GM18505 (cell line): ENCODE results near the gene SUSD4.

ENCODE experiments used
- ATAC-seq: cut with Tn5 transposase; IDR thresholded peaks from one replicate; pipeline ENCODE4 v1.9.1; 2021; ENCODE audit not compliant: unreplicated experiment
- POLR2A ChIP-seq: IDR thresholded peaks from 4 replicates; pipeline ENCODE4 v1.6.1; 2011; ENCODE audit warnings: borderline replicate concordance; ENCODE audit not compliant: insufficient read depth, insufficient read length; ENCODE audit errors: extremely low read depth

The SUSD4 gene

DNA sequence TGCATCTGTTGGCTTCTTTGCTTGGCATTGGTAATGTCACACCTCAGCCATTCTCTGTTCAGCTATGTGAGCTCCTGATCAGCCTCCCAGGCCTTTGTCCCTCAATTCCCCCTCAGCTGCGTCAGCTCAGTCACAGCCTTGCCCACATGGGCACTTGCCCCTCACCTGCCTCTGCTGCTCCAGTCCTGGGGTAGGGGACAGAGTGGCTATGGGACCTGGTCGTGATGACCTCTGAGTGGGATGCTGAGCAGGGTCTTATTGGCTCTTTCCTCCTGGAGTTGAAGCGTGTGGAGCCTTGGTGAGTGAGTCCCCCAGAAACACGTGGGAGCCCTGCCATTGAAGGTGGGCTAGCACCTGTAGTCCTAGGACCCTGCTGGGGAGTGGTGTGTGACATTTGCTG lies 159.6 kb downstream of the SUSD4 start:
- no peak for TF ChIP-seq POLR2A
- ATAC-seq, result no peak

DNA sequence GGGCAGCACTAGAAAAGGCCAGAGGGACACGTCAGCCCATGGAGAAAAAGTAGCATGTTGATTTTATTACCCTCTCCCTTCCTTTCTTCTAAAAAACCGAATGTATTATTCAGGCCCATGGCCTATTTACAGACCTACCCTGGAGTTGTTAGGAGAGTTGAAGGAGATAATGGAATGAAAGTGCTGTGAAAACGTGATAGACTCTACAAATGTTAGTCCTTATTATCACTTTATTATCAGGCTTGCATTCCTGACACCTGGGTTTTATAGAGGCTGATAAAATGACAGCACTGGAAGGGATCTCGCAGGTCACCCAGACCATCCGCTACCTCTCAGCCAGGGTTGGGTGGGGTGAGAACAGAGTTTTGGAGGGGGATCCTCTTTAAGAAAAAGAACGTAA lies 160.3 kb downstream of the SUSD4 start:
- TF ChIP-seq POLR2A, result no peak
- no peak for ATAC-seq

DNA sequence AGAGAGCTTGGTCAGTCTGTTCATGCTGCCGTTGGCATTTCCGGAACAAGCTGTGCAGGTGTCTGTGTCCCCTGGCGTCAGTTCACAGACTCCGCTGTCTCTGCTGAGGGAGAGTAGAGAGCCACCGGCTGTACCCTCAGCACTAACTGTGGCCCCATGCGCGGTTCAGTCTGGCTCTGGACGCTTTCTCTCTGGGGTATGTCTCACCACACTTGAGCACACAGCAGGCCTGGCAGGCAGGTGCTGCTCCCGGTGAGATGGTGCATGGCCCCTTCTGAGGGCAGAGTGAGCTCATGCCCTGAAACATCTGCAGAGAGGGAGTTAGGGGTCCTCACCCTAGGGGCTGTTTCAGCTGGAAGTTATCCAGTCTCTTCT lies 161.0 kb downstream of the SUSD4 start:
- TF ChIP-seq POLR2A, result no peak
- no peak for ATAC-seq

DNA sequence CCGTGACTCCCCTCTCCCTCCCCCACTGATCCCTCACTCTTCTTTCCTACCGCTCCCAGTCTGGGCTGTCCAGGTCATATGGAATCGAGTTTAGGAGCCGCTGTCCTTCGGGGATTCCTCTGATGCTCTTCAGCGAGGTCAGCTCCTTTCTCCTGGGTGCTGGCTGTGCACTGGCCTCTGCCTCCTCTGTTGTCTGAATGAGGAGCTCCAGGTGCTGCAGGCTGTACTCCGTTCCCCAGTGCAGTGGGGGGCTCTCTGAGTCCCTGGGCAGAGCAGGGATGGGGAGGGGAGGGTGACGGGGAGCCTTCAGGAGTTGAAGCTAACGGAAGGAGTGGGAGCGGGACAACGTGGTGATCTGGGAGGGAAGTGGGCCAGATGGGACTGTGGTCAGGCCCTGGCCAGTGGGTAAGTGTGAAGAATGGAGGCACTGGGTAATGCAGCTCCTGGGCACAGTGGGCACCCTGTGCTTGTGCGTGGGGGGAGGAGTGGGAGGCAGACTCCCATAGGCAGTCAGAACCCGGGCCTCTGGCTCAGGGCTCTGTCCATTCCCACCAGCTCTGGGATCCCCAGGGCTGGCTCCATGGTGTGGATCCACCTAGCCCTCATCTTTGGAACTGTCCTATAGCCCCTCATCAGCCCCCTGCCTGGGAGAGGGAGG lies 161.5 kb downstream of the SUSD4 start:
- no peak for ATAC-seq
- no peak for TF ChIP-seq POLR2A

DNA sequence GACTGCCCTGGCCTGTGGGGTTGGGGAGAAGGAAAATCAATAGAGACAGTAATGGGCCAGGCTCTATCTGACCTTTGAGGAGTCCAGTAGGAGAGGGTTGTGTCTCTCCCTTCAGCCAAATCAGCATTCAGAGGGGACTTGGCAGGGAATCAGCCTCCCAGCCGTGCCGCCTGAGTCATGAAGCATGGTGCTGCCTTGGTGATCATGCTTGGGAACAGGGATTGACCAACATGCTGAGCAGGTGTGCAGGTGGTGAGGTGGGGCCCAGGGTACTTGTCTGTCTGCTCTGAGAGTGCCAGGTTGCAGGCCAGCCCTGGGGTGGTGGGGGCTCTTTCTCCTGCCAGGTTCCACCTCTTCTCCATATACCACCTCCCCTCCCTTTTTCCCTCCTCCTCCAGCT lies 162.0 kb downstream of the SUSD4 start:
- no peak for TF ChIP-seq POLR2A
- ATAC-seq, result no peak

DNA sequence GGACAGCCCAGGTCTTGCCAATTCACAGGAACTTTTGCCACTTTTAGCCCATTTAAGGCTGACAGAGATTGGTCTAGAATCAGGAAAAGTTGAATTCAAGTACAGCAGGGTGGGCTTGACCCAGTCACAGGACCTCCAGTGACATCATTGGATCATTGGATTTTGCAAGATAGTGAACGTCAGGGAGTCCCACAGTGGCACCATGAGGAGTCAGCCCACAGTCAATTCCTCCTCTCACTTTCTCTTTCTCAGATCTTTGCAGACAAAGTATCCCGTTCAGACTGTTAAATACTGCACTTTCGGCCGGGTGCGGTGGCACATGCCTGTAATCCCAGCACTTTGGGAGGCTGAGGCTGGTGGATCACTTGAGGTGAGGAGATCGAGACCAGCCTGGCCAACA lies 163.1 kb downstream of the SUSD4 start:
- ATAC-seq, result no peak
- no peak for TF ChIP-seq POLR2A

DNA sequence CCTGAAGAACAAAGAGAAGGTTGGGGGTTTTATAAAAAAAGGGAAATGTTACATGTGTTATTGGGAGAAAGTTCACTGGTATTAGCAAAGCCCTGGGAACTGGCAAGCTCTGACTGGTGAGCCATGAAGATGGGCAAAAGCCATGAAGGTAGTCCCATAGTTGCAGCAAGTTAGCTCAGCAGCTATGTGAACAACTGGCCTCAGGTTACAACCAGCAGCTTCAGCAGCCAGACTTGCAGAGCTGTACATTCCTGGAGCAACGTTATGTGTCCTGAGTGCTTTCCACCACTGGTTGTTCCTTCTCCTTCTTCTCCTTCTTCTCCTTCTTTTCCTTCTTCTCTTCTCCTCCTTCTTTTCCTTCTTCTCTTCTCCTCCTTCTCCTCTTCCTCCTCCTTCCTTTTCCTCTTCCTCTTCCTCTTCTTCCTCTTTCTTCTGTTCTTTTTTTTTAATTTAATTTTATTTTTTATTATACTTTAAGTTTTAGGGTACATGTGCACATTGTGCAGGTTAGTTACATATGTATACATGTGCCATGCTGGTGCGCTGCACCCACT lies 164.8 kb downstream of the SUSD4 start:
- no peak for ATAC-seq
- TF ChIP-seq POLR2A, result no peak

DNA sequence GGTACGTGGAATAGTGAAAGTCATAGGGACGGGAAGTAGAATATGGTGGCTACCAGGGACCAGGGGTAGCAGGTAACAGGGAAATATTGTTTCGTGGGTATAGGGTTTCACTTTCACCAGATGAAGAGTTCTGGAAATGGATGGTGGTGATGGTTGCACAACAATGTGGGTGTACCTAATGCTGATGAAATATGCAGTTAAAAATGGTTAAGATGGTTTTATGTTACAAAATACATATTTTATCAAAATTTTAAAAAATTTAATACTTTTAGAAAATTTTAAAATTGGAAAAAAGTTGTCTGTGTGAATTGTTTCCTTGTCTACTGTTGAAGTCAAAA lies 165.4 kb downstream of the SUSD4 start:
- ATAC-seq, result no peak
- no peak for TF ChIP-seq POLR2A

DNA sequence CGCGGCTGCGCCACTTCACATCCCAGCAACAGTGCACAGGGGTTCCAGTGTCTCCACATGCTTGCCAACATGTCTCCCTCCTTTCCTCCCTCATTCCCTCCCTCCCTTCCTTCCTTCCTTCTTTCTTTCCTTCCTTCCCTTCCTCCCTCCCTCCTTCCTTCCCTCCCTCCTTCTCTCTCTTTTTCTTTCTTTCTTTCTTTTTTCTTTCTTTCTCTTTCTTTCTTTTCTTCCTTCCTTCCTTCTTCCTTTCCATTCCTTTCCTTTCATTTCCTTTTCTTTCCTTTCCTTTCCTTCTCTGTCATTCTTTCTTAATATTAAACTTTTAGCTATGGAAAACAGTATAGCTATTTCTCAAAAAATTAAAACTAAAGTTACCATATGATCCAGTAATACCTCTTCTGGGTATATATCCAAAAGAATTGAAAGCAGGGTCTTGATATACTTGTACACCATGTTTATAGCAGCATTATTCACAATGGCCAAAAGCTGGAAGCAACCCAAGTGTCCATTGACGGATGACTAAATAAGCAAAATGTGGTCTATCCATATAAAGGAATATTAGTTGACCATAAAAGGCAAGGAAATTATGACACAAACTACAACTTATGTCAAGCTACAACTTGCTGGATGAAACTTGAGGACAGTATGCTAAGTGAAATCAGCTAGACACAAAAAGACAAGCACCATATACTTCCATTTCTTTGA lies 165.9 kb downstream of the SUSD4 start:
- no peak for ATAC-seq
- TF ChIP-seq POLR2A, result no peak

DNA sequence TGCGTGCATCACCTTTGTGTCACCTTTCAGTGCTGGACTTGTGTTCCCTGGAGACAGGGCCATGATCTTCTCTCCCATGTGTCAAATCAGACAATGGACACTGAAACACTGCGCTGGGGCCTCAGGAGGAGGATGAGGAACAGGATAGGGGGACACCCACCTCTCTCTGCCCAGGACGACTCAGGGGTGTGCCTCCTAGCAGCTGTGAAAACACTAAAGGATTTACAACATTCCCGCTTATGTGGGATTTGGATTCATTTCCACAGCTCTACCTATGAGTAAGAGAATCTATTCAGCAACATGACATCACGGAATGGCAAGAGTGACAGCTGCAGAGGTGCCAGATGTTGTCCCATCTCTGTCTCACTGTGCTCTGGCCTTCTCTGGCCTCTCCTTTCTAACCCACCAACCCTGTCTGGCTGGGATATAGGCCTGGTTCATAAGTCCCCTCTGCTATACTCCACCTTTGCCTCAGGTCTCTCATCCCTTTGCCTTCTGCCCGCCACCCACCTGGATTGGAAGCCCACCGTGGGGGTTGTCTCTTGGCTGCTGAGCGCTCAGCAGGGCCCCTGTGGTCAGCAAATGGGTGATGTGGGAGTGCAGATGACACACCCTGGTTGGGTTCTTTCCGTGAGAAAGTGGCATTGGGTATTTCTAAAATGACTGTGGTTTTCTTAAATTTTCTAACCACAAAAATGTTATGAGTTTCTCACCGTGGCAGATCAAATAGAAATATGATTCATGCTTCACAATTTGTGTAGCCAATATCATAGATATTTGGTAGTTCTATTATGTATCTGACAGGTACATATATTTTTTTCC lies 173.9 kb downstream of the SUSD4 start:
- no peak for ATAC-seq
- no peak for TF ChIP-seq POLR2A

DNA sequence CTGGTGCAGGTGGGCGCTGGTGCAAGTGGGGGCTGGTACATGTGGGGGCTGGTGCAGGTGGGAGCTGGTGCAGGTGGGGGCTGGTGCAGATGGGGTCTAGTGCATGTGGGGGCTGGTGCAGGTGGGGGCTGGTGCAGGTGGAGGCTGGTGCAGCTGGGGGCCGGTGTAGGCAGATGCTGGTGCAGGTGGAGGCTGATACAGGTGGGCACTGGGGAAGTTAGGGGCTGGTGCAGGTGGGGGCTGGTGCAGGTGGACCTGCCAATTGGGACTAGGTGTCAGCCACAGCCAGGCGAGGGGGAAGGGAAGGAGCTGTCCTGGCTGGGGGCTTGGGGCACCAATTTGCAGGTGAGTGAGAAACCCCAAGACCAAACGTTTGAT lies 174.5 kb downstream of the SUSD4 start:
- no peak for TF ChIP-seq POLR2A
- no peak for ATAC-seq

DNA sequence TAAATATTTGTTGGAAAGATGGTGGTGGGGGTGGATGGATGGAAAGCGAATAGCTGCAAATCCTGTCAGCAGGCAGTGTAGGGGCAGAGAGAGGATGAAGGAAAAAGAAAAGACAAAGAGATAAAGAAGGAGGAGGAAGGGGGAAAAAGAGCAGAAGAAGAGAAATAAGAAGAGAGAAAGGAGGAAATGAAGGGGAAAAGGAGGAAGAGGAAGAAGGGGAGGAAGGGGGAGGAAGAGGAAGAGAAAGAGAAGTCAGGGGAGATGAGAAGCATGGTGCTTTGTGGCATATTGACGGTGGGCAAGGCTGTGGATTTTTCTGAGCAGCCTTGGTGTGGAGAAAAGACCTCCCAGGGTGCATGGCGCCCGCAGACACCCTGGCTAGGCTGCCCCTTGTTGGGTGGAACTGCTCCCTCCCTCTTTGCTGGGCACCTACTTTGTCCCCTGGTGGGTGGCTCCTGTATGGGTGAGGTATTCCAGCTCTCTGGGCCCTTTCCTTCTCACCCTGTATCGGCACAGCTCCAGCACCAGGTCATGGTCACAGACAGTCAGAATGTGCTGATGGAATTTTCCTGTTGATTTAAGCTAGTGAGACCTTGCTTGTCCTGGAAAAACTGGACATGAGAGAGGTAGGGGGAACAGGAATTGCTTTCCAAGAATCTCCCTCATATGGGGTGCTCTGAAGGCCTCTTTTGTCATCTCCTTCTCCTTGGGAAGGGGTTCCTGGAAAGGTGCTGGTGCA lies 175.2 kb downstream of the SUSD4 start:
- TF ChIP-seq POLR2A, result no peak

DNA sequence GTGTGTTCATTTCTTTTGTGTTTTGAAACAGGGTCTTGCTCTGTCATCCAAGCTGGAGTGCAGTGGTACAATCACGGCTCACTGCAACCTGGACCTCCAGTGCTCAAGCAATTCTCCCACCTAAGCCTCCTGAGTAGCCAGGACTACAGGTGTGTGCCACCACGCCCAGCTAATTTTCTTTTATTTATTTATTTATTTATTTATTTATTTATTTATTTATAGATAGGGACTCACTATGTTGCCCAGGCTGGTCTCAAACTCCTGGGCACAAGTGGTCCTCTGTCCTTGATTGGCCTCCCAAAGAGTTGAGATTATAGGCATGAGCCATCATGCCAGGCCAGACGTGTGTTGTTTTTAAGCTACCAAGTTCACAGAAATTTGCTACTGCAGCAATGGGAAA lies 177.2 kb downstream of the SUSD4 start:
- no peak for TF ChIP-seq POLR2A
- no peak for ATAC-seq

More for the DNA sequence above, 175.2 kb downstream of the SUSD4 start:
- no peak for ATAC-seq
